Liver (tissue), 9 donors: ENCODE results near the gene NIPAL4. TPM values are rescaled to one million over a fixed set of nuclear protein-coding genes. Genes with fewer than 3 reads are reported as not detected.

Source experiments
- DNase-seq: peaks from one replicate; pipeline ENCODE4 v3.0.0-alpha.2; 2017; ENCODE audit warnings: low spot score
- H3K27ac ChIP-seq, 2 donors: one replicate each; pipeline ENCODE4 v1.7.0; 2013; ENCODE audit warnings: inconsistent platforms in 2 of 2, low read length in 2 of 2, control low read depth in 1 of 2, low read depth in 1 of 2, mild to moderate bottlenecking in 1 of 2
- H3K27me3 ChIP-seq, 4 donors: one replicate each; pipeline versions ENCODE4 v1.6.1 to v1.7.0; 2013; ENCODE audit warnings: low read length in 3 of 4, inconsistent platforms in 1 of 4, mild to moderate bottlenecking in 1 of 4, moderate library complexity in 1 of 4; ENCODE audit not compliant: control insufficient read depth in 4 of 4, insufficient read depth in 4 of 4
- H3K36me3 ChIP-seq, 4 donors: one replicate each; pipeline versions ENCODE4 v1.6.1 to v1.7.0; 2013; ENCODE audit warnings: low read length in 3 of 4, mild to moderate bottlenecking in 3 of 4, low read depth in 1 of 4, moderate library complexity in 1 of 4; ENCODE audit not compliant: control insufficient read depth in 4 of 4, insufficient read depth in 3 of 4
- H3K4me1 ChIP-seq, 4 donors: one replicate each; pipeline versions ENCODE4 v1.6.1 to v1.7.0; 2013; ENCODE audit warnings: low read length in 3 of 4, mild to moderate bottlenecking in 3 of 4, moderate library complexity in 1 of 4; ENCODE audit not compliant: control insufficient read depth in 4 of 4, insufficient read depth in 4 of 4
- H3K4me3 ChIP-seq, 3 donors: one replicate each; pipeline versions ENCODE4 v1.6.1 to v1.7.0; 2013; ENCODE audit warnings: low read length in 3 of 3, control low read depth in 1 of 3, low read depth in 1 of 3, mild to moderate bottlenecking in 1 of 3
- H3K9ac ChIP-seq, 2 donors: one replicate each; pipeline ENCODE4 v1.7.0; 2013; ENCODE audit warnings: low read length in 2 of 2, mild to moderate bottlenecking in 2 of 2, moderate library complexity in 2 of 2, control low read depth in 1 of 2, low read depth in 1 of 2
- H3K9me3 ChIP-seq, 4 donors: one replicate each; pipeline versions ENCODE4 v1.6.1 to v1.7.0; 2013; ENCODE audit warnings: low read length in 3 of 4; ENCODE audit not compliant: control insufficient read depth in 4 of 4
- ATF3 ChIP-seq: IDR thresholded peaks from 2 replicates; pipeline ENCODE4 v1.6.1; 2016; ENCODE audit warnings: antibody characterized with exemption
- CTCF ChIP-seq: fragments of 150-350 bp; IDR thresholded peaks from 2 replicates; pipeline ENCODE4 v1.5.1; 2017; ENCODE audit warnings: improper control_type of control experiment, low read depth, low read length; ENCODE audit not compliant: missing input control
- EGR1 ChIP-seq, 2 donors: IDR thresholded peaks; 2 replicates each; pipeline ENCODE4 v1.6.1; 2016 to 2018; ENCODE audit warnings: antibody characterized with exemption in 2 of 2, low read depth in 2 of 2
- FOXA1 ChIP-seq: IDR thresholded peaks from 2 replicates; pipeline ENCODE4 v1.6.1; 2016; ENCODE audit warnings: antibody characterized with exemption
- FOXA2 ChIP-seq: IDR thresholded peaks from 2 replicates; pipeline ENCODE4 v1.6.1; 2016; ENCODE audit warnings: antibody characterized with exemption
- GABPA ChIP-seq, 2 donors: IDR thresholded peaks in 1 of 2; conservative IDR thresholded peaks in 1 of 2; 2 replicates each; pipeline ENCODE4 v1.6.1; 2016; ENCODE audit warnings: antibody characterized with exemption in 2 of 2, mild to moderate bottlenecking in 1 of 2, moderate library complexity in 1 of 2
- HNF4A ChIP-seq, 2 donors: conservative IDR thresholded peaks; 2 replicates each; pipeline ENCODE4 v1.6.1; 2016; ENCODE audit warnings: antibody characterized with exemption in 2 of 2, mild to moderate bottlenecking in 2 of 2
- HNF4G ChIP-seq: IDR thresholded peaks from 2 replicates; pipeline ENCODE4 v1.6.1; 2016; ENCODE audit warnings: antibody characterized with exemption
- JUND ChIP-seq, 2 donors: IDR thresholded peaks; 2 replicates each; pipeline ENCODE4 v1.6.1; 2016; ENCODE audit warnings: antibody characterized with exemption in 2 of 2
- NR2F2 ChIP-seq: IDR thresholded peaks from 2 replicates; pipeline ENCODE4 v1.6.1; 2016; ENCODE audit warnings: antibody characterized with exemption
- RAD21 ChIP-seq, 2 donors: IDR thresholded peaks; 2 replicates each; pipeline ENCODE4 v1.6.1; 2016; ENCODE audit warnings: antibody characterized with exemption in 2 of 2, mild to moderate bottlenecking in 2 of 2
- REST ChIP-seq: IDR thresholded peaks from 2 replicates; pipeline ENCODE4 v1.6.1; 2016; ENCODE audit warnings: antibody characterized with exemption, mild to moderate bottlenecking
- RXRA ChIP-seq, 2 donors: IDR thresholded peaks; 2 replicates each; pipeline ENCODE4 v1.6.1; 2017 to 2018; ENCODE audit warnings: antibody characterized with exemption in 2 of 2, mild to moderate bottlenecking in 1 of 2
- SP1 ChIP-seq: IDR thresholded peaks from 2 replicates; pipeline ENCODE4 v1.6.1; 2018; ENCODE audit warnings: antibody characterized with exemption, mild to moderate bottlenecking
- TAF1 ChIP-seq: conservative IDR thresholded peaks from 2 replicates; pipeline ENCODE4 v1.6.1; 2016; ENCODE audit warnings: antibody characterized with exemption, mild to moderate bottlenecking
- YY1 ChIP-seq: IDR thresholded peaks from 2 replicates; pipeline ENCODE4 v1.6.1; 2016; ENCODE audit warnings: antibody characterized with exemption, mild to moderate bottlenecking
- ZBTB33 ChIP-seq: IDR thresholded peaks from 2 replicates; pipeline ENCODE4 v1.6.1; 2016; ENCODE audit warnings: antibody characterized with exemption
- WGBS: extraction: QIAGEN DNeasy Blood & Tissue Kit; methylation state at CpG from one replicate; pipeline ENCODE4 v1.1.7; 2013; 5-methylcytosine and 5-hydroxymethylcytosine counted together
- polyA plus RNA-seq, 2 donors: library from polyadenylated mRNA; stranded (reverse) in 1 of 2; unstranded in 1 of 2; fragments of 200-250 nt in 1 of 2; fragments of >200 nt in 1 of 2; fragmentation: Nextera tagmentation in 1 of 2; extraction: Ambion mirVana in 1 of 2; gene quantifications; one replicate each; pipeline versions ENCODE4 v1.2.1 to v1.2.3, GENCODE V29; 2013 to 2015
- total RNA-seq, 2 donors: library from RNA; depleted of rRNA; stranded (reverse); fragments of >200 nt; gene quantifications; one replicate each; pipeline ENCODE4 v1.2.3, GENCODE V29; 2014
- TF ChIP-seq, protein P1 (sequence below): IDR thresholded peaks from 2 replicates; pipeline ENCODE4 v1.6.1; 2016; ENCODE audit warnings: antibody characterized with exemption
- donor health status: healthy.
- donor health status: healthy.
- donor health status: healthy.
- donor health status: healthy.
- donor health status: healthy.

NIPAL4 gene
- total and polyA plus RNA-seq, 4 donors = not detected

DNA sequence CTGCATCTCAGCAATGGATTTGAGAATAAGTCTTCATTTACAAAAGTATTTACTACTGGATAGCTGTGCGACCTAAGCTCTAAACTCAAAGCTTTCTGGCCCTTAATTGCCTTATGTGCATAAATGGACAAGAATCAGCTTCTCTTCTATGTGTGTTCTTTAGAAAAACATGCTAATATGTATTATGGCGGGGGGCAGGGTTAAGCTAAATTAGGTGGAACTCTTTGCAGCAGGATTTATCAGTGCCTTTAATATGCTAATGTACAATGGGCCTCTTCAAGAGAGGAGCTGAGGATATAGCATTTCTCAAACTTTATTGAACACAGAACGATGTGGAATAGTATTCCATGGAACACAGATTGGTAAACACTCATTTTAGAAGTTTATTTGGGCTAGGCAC, 10.0 kb upstream of the NIPAL4 start (continued):
- TF ChIP-seq SP1 (no peak), GABPA (IDR thresholded peaks at IDR 0.05 in 1 of 2, conservative IDR thresholded peaks at IDR 0.05 in 1 of 2) (no peak), FOXA2 (no peak)

DNA sequence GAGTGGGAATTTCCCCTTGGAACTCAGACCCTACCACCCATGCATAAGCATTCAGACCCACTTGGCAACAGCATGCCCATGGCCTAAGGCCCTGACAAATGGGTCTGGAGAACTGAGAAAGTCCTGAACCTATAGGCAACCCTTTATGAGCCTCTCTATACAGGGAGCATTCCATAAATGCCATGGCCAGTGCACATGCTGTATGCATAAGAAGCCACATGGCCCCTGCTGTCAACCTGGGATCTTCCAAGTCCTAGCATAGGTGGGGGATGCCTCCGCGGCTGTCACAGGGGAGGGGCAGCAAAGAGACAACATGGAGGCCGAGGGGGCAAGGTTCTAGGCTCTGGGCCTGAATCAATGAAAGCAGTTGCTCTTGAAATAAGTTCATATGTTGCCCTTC, 8.2 kb upstream of the NIPAL4 start:
- Histone ChIP-seq H3K27ac (no peak overlapping the region), H3K36me3 (no peaks in the 10 kb centered on the region), H3K9ac (no peak overlapping the region), H3K9me3 (no peaks in the 10 kb centered on the region), H3K4me1 (no peaks in the 10 kb centered on the region), H3K4me3 (no peak overlapping the region), H3K27me3 (no peaks in the 10 kb centered on the region)
- 90% methylated on average over 3 of the region's 3 CpGs for WGBS
- TF ChIP-seq YY1 (no peak), FOXA1 (no peak), ATF3 (no peak), TAF1 (no peak), HNF4G (no peak), RAD21 (IDR thresholded peaks at IDR 0.05) (no peak), GABPA (IDR thresholded peaks at IDR 0.05 in 1 of 2, conservative IDR thresholded peaks at IDR 0.05 in 1 of 2) (no peak), FOXA2 (no peak), CTCF (no peak), RXRA (IDR thresholded peaks at IDR 0.05) (no peak), SP1 (no peak), EGR1 (IDR thresholded peaks at IDR 0.05; ENCODE audit: low read depth in 2 of 2) (no peak), JUND (IDR thresholded peaks at IDR 0.05) (no peak), HNF4A (conservative IDR thresholded peaks at IDR 0.05) (no peak), NR2F2 (no peak), ZBTB33 (no peak), REST (no peak)
- TF ChIP-seq, protein P1, sequence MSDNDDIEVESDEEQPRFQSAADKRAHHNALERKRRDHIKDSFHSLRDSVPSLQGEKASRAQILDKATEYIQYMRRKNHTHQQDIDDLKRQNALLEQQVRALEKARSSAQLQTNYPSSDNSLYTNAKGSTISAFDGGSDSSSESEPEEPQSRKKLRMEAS = no peak
- DNase-seq = peak; percentile 4
